HepG2 (cell line): ENCODE results near the gene C2orf49.

Source experiments
- POLR2A ChIP-seq, 2 experiments: IDR thresholded peaks; 2 replicates each; pipeline ENCODE4 v1.6.1; 2011; ENCODE audit warnings: low read depth in 2 of 2, low read length in 2 of 2, mild to moderate bottlenecking in 1 of 2, moderate library complexity in 1 of 2; ENCODE audit not compliant: insufficient read depth in 1 of 2
- RFX5 ChIP-seq: IDR thresholded peaks from 2 replicates; pipeline ENCODE4 v1.6.1; 2011; ENCODE audit warnings: low read depth, low read length, improper control_type of control experiment
- ZZZ3 ChIP-seq: sonication (generic); formaldehyde crosslinking; IDR thresholded peaks from 2 replicates; pipeline ENCODE4 v1.4.0; 2020; ENCODE audit warnings: missing genetic modification reagents, mild to moderate bottlenecking, borderline replicate concordance
- TF ChIP-seq, protein P1 (sequence below): sonication (generic); formaldehyde crosslinking; IDR thresholded peaks from 2 replicates; pipeline ENCODE4 v1.4.0; 2020; ENCODE audit warnings: missing genetic modification reagents, mild to moderate bottlenecking, borderline replicate concordance

- TF ChIP-seq ZZZ3 (CRISPR knock-in tag) (no peak), RFX5 (no peak), POLR2A (IDR thresholded peaks at IDR 0.05; ENCODE audit: insufficient read depth in 1 of 2, low read depth in 2 of 2, low read length in 2 of 2) (no peak)
- TF ChIP-seq, protein P1, sequence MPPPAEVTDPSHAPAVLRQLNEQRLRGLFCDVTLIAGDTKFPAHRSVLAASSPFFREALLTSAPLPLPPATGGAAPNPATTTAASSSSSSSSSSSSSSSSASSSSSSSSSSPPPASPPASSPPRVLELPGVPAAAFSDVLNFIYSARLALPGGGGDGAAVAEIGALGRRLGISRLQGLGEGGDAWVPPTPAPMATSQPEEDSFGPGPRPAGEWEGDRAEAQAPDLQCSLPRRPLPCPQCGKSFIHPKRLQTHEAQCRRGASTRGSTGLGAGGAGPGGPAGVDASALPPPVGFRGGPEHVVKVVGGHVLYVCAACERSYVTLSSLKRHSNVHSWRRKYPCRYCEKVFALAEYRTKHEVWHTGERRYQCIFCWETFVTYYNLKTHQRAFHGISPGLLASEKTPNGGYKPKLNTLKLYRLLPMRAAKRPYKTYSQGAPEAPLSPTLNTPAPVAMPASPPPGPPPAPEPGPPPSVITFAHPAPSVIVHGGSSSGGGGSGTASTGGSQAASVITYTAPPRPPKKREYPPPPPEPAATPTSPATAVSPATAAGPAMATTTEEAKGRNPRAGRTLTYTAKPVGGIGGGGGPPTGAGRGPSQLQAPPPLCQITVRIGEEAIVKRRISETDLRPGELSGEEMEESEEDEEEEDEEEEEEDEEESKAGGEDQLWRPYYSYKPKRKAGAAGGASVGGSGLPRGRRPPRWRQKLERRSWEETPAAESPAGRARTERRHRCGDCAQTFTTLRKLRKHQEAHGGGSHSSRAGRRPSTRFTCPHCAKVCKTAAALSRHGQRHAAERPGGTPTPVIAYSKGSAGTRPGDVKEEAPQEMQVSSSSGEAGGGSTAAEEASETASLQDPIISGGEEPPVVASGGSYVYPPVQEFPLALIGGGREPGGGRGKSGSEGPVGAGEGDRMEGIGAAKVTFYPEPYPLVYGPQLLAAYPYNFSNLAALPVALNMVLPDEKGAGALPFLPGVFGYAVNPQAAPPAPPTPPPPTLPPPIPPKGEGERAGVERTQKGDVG (CRISPR knock-in tag): no peak
These were observed 586 bp upstream of the C2orf49 start for GRCh38 chr2:105336786-105337121.
